Astrocyte (in vitro differentiated cells and primary cell): ENCODE data around the gene PCNT. TPM values are rescaled to one million over a fixed set of nuclear protein-coding genes. Genes with fewer than 3 reads are reported as not detected.

ENCODE experiments used
- DNase-seq: peaks from one replicate; pipeline ENCODE4 v3.0.0-alpha.2; 2010; ENCODE audit warnings: low read depth
- FAIRE-seq: peaks from 2 replicates; lab custom pipeline; 2011; peaks lifted over from hg19 to GRCh38; lab: Jason Lieb, UNC
- H2AFZ ChIP-seq: 2 replicates; pipeline ENCODE4 v1.6.0; 2012; ENCODE audit warnings: low read depth, low read length, inconsistent platforms
- H3K27ac ChIP-seq: 2 replicates; pipeline ENCODE4 v1.5.1; 2011; ENCODE audit warnings: low read depth, low read length, inconsistent platforms
- H3K27me3 ChIP-seq: 2 replicates; pipeline ENCODE4 v1.6.0; 2011; ENCODE audit warnings: low read length, inconsistent platforms; ENCODE audit not compliant: insufficient read depth
- H3K36me3 ChIP-seq: 2 replicates; pipeline ENCODE4 v1.5.1; 2011; ENCODE audit warnings: low read length, inconsistent platforms; ENCODE audit not compliant: insufficient read depth
- H3K4me1 ChIP-seq: 2 replicates; pipeline ENCODE4 v1.5.1; 2011; ENCODE audit warnings: low read length, inconsistent platforms; ENCODE audit not compliant: insufficient read depth
- H3K4me2 ChIP-seq: 2 replicates; pipeline ENCODE4 v1.6.0; 2012; ENCODE audit warnings: low read length, inconsistent platforms
- H3K4me3 ChIP-seq: 2 replicates; pipeline ENCODE4 v1.5.1; 2011; ENCODE audit warnings: low read depth, mild to moderate bottlenecking, low read length, inconsistent platforms; ENCODE audit not compliant: insufficient read depth
- H3K79me2 ChIP-seq: 2 replicates; pipeline ENCODE4 v1.6.0; 2012; ENCODE audit warnings: mild to moderate bottlenecking, low read length, inconsistent platforms; ENCODE audit not compliant: insufficient read depth
- H3K9ac ChIP-seq: 2 replicates; pipeline ENCODE4 v1.6.0; 2012; ENCODE audit warnings: mild to moderate bottlenecking, low read length, inconsistent platforms
- H3K9me3 ChIP-seq: 2 replicates; pipeline ENCODE4 v1.5.1; 2012; ENCODE audit warnings: low read depth, mild to moderate bottlenecking, low read length, inconsistent platforms; ENCODE audit not compliant: insufficient read depth
- H4K20me1 ChIP-seq: 2 replicates; pipeline ENCODE4 v1.6.0; 2012; ENCODE audit warnings: low read length, inconsistent platforms; ENCODE audit not compliant: insufficient read depth
- H3K27ac Mint-ChIP-seq: one replicate; pipeline ENCODE4 v1.8.0; 2021; ENCODE audit warnings: mild to moderate bottlenecking, mixed read lengths; ENCODE audit not compliant: unreplicated experiment
- H3K27me3 Mint-ChIP-seq: one replicate; pipeline ENCODE4 v1.8.0; 2021; ENCODE audit warnings: low read depth, mixed read lengths; ENCODE audit not compliant: unreplicated experiment
- H3K36me3 Mint-ChIP-seq: one replicate; pipeline ENCODE4 v1.8.0; 2021; ENCODE audit warnings: low read depth, mixed read lengths; ENCODE audit not compliant: unreplicated experiment
- H3K4me1 Mint-ChIP-seq: one replicate; pipeline ENCODE4 v1.8.0; 2021; ENCODE audit warnings: low read depth, mixed read lengths; ENCODE audit not compliant: unreplicated experiment
- H3K4me3 Mint-ChIP-seq: one replicate; pipeline ENCODE4 v1.8.0; 2021; ENCODE audit warnings: mild to moderate bottlenecking, moderate library complexity, mixed read lengths; ENCODE audit not compliant: unreplicated experiment
- H3K9me3 Mint-ChIP-seq: one replicate; pipeline ENCODE4 v1.8.0; 2021; ENCODE audit warnings: mild to moderate bottlenecking, mixed read lengths; ENCODE audit not compliant: unreplicated experiment
- CTCF ChIP-seq: IDR thresholded peaks from 2 replicates; pipeline ENCODE4 v1.5.1; 2011; ENCODE audit warnings: low read depth, mild to moderate bottlenecking, inconsistent platforms, low read length, moderate library complexity; ENCODE audit not compliant: insufficient read depth
- EZH2 ChIP-seq: IDR thresholded peaks from 2 replicates; pipeline ENCODE4 v1.6.1; 2012; ENCODE audit warnings: mild to moderate bottlenecking, low read length, inconsistent platforms; ENCODE audit not compliant: insufficient read depth
- total RNA-seq: library from RNA; stranded (reverse); gene quantifications from 2 replicates; pipeline ENCODE4 v1.2.1, GENCODE V29; 2021

Gene PCNT
- total RNA-seq, 1 donor from 2014 or later, result 19.9 TPM

DNA sequence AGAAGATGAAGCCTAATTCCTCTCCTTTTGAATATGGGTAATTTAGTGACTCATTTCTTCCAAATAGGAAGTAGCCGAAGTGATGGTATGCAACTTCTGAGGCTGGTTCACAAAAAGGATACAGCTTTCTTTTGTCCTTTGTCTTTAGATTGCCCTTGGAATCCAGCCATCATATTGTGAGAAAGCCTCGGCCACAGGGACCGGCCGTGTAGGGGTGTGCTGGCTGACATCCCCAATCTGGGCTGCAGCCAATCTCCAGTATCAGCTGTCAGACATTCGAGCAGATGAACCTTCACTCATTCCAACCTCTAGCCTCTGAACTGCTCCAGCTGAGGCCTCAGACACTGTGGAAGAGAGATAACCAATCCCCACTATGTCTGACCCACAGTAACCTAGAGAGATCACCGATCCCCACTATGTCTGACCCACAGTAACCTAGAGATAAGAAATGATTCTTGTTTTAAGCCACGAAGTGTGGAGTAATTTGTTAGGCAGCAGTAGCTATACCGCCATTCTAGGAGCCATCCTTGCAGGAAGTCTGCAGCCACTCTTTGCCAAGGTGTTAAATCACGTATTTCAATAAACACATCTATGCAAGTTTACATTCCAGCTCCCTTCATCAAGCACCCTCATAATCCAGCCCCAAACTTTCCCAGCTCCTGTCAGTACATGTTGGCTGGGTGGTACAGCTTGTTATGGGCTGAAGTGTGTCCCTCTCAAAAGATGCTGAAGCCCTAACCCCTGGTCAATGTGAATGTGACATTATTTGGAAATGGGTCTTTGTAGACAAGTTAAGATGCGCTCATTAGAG, 131.8 kb downstream of the PCNT start:
- Mint-ChIP-seq H3K4me3 (peak overlapping the region; percentile 17), H3K27me3 (no peaks in the 10 kb centered on the region), H3K9me3 (no peaks in the 10 kb centered on the region), H3K4me1 (peaks cover 18% of the 10 kb centered on the region), H3K27ac (peak overlapping the region; percentile 53), H3K36me3 (peaks cover 7% of the 10 kb centered on the region)
- H3K79me2 ChIP-seq, result peaks cover 41% of the 10 kb centered on the region
- DNase-seq (peak; percentile 79), FAIRE-seq (no peak)
- peak overlapping the region; percentile 6 for H2AFZ ChIP-seq
- H3K27me3 ChIP-seq, result no peaks in the 10 kb centered on the region
- no peak overlapping the region for H3K4me3 ChIP-seq
- H3K36me3 ChIP-seq, result no peaks in the 10 kb centered on the region
- H3K27ac ChIP-seq, result peak overlapping the region; percentile 27
- TF ChIP-seq CTCF (no peak), EZH2 (no peak)
- H3K9me3 ChIP-seq, result no peaks in the 10 kb centered on the region
- H3K4me1 ChIP-seq, result peaks cover 32% of the 10 kb centered on the region
- peaks cover 13% of the 10 kb centered on the region for H4K20me1 ChIP-seq
- peak overlapping the region; percentile 20 for H3K9ac ChIP-seq
- H3K4me2 ChIP-seq, result peak overlapping the region; percentile 61

- H2AFZ ChIP-seq, result no peak overlapping the region
- H3K9ac ChIP-seq, result no peak overlapping the region
- Mint-ChIP-seq H3K9me3 (no peaks in the 10 kb centered on the region), H3K4me1 (peaks cover 18% of the 10 kb centered on the region), H3K4me3 (peak overlapping the region; percentile 68), H3K27ac (no peak overlapping the region), H3K36me3 (peaks cover 7% of the 10 kb centered on the region), H3K27me3 (no peaks in the 10 kb centered on the region)
- H3K79me2 ChIP-seq, result peaks cover 50% of the 10 kb centered on the region
- H3K27me3 ChIP-seq, result no peaks in the 10 kb centered on the region
- no peak for TF ChIP-seq CTCF
- TF ChIP-seq EZH2, result no peak
- no peak for DNase-seq
- H4K20me1 ChIP-seq, result peaks cover 22% of the 10 kb centered on the region
- no peak overlapping the region for H3K4me3 ChIP-seq
- no peaks in the 10 kb centered on the region for H3K9me3 ChIP-seq
- no peak overlapping the region for H3K27ac ChIP-seq
- no peak overlapping the region for H3K4me2 ChIP-seq
- no peak for FAIRE-seq
- no peaks in the 10 kb centered on the region for H3K36me3 ChIP-seq
- H3K4me1 ChIP-seq, result peaks cover 32% of the 10 kb centered on the region
Measured at GRCh38 chr21:46456750-46457149, 132.8 kb downstream of the PCNT start.
